Glutamatergic neuron (in vitro differentiated cells): ENCODE data around the gene UGP2. TPM values are rescaled to one million over a fixed set of nuclear protein-coding genes. Genes with fewer than 3 reads are reported as not detected.

Experiments used
- DNase-seq: peaks from one replicate; pipeline ENCODE4 v3.0.0; 2022
- H3K27ac Mint-ChIP-seq: one replicate; pipeline ENCODE4 v1.8.0; 2020; ENCODE audit warnings: mild to moderate bottlenecking, mixed read lengths, inconsistent platforms; ENCODE audit not compliant: unreplicated experiment
- H3K27me3 Mint-ChIP-seq: one replicate; pipeline ENCODE4 v1.8.0; 2020; ENCODE audit warnings: mild to moderate bottlenecking, moderate library complexity, mixed read lengths, inconsistent platforms; ENCODE audit not compliant: unreplicated experiment
- H3K36me3 Mint-ChIP-seq: one replicate; pipeline ENCODE4 v1.8.0; 2020; ENCODE audit warnings: mild to moderate bottlenecking, mixed read lengths, inconsistent platforms; ENCODE audit not compliant: unreplicated experiment
- H3K4me1 Mint-ChIP-seq: one replicate; pipeline ENCODE4 v1.8.0; 2020; ENCODE audit warnings: mild to moderate bottlenecking, low read depth, mixed read lengths, inconsistent platforms; ENCODE audit not compliant: unreplicated experiment
- H3K4me3 Mint-ChIP-seq: one replicate; pipeline ENCODE4 v1.8.0; 2020; ENCODE audit warnings: mild to moderate bottlenecking, mixed read lengths, inconsistent platforms; ENCODE audit not compliant: unreplicated experiment
- H3K9me3 Mint-ChIP-seq: one replicate; pipeline ENCODE4 v1.8.0; 2020; ENCODE audit warnings: mild to moderate bottlenecking, moderate library complexity, mixed read lengths, inconsistent platforms; ENCODE audit not compliant: unreplicated experiment
- total RNA-seq: library from RNA; stranded (reverse); fragmentation: NEBNext Ultra II Directional; extraction: Animal tissue kit (Norgen Biotek cat#: 25700); gene quantifications from one replicate; pipeline ENCODE4 v1.2.1, GENCODE V29; 2021; ENCODE audit not compliant: unreplicated experiment
- TF ChIP-seq, protein P1 (sequence below): fragments of 200-600 bp; sonication (generic); IDR thresholded peaks from one replicate; pipeline ENCODE4 v1.5.0; 2021; ENCODE audit not compliant: partially characterized antibody, unreplicated experiment

Gene UGP2
- total RNA-seq, 1 donor from 2014 or later: 68.6 TPM

DNA sequence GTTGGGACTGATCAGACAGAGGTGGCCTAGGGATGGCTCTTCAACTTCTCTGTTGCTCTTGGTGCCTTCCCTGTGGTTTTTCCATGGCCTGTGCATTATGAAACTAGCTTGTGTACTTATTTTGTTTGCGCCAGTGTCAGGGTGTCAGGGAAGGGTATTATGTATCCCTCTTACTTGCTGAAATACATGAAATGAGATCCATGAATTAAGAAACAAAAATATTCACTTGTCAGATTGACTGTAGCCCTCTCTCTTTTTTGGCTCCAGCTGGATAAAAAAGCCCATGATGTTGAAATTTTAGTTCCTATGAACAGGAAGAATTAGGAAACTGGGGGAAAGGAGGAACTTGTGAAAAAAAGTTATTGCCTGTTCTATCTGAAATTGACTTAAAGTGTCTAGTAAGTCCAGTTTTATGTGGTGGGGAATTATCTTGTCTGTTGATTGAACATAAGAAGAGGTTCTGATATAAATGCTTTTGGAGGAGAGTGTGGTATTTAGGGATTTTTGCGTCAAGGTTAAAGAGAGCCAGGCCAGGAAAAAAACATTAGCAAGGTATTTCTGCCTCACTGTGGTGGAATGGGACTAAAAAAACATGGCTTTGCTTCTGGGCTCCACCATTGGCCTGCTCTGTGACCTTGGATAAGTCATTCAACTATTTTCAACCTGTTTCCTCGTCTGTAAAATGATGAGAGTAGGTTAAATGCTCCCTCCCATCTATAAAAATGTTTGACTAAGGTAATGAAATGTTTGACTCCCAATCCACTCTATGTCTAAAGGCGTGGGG lies 12.0 kb downstream of the UGP2 start:
- Mint-ChIP-seq H3K36me3 (no peaks in the 10 kb centered on the region), H3K4me1 (peaks cover 16% of the 10 kb centered on the region), H3K27ac (no peak overlapping the region), H3K9me3 (no peaks in the 10 kb centered on the region), H3K27me3 (no peaks in the 10 kb centered on the region), H3K4me3 (no peak overlapping the region)
- no peak for DNase-seq
- TF ChIP-seq, protein P1, sequence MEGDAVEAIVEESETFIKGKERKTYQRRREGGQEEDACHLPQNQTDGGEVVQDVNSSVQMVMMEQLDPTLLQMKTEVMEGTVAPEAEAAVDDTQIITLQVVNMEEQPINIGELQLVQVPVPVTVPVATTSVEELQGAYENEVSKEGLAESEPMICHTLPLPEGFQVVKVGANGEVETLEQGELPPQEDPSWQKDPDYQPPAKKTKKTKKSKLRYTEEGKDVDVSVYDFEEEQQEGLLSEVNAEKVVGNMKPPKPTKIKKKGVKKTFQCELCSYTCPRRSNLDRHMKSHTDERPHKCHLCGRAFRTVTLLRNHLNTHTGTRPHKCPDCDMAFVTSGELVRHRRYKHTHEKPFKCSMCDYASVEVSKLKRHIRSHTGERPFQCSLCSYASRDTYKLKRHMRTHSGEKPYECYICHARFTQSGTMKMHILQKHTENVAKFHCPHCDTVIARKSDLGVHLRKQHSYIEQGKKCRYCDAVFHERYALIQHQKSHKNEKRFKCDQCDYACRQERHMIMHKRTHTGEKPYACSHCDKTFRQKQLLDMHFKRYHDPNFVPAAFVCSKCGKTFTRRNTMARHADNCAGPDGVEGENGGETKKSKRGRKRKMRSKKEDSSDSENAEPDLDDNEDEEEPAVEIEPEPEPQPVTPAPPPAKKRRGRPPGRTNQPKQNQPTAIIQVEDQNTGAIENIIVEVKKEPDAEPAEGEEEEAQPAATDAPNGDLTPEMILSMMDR: no peak

DNA sequence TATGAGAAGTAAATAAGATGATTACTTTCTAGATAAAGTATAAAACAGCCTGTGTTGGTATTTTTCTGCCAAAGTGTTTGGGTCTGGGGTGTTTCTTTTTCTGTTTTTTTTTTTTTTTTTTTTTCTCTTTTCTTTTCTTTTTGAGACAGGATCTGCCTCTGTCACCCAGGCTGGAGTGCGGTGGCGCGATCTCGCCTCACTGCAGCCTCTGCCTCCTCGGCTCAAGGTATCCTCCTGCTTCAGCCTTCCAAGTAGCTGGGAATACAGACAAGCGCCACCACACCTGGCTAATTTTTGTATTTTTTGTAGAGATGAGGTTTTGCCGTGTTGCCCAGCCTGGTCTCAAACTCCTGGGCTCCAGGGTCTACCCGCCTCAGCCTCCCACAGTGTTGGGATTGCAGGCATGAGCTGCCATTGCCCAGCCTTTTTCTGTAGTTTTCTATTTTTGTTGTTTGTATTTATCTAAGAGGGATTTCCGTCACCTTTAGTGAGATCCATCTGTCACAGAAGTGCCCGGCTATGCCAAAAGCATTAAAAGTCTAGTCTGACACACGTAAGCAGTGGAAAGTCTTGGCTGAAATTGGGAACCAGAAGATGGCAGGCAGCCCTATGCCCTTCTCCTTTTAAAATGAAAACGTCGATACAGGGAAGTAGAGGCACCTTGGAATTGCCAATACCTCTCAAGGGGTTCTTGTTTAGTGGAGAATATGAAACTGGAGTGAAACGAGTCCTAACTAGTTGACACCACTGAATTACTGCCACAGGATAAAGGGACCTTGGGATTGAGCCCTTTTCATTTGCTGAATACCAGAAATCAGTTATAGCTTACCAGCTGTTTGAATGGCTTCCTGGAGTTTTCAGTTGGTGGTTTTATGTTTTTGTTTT lies 14.0 kb downstream of the UGP2 start:
- Mint-ChIP-seq H3K9me3 (no peaks in the 10 kb centered on the region), H3K4me1 (peaks cover 6% of the 10 kb centered on the region), H3K36me3 (no peaks in the 10 kb centered on the region), H3K27me3 (no peaks in the 10 kb centered on the region), H3K27ac (no peak overlapping the region), H3K4me3 (no peak overlapping the region)
- DNase-seq: no peak
- TF ChIP-seq, protein P1: no peak

DNA sequence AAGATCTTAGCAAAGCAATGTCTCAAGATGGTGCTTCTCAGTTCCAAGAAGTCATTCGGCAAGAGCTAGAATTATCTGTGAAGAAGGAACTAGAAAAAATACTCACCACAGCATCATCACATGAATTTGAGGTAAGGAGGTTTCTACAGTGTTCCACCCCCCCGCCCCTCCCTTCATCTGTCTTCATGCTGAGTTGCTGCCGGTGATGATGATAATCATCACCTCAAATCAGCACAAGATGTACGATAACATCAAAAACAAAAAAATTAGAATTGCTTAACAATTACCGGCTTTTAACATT lies 14.6 kb downstream of the UGP2 start:
- Mint-ChIP-seq H3K27me3 (no peaks in the 10 kb centered on the region), H3K4me1 (peaks cover 6% of the 10 kb centered on the region), H3K9me3 (no peaks in the 10 kb centered on the region), H3K27ac (no peak overlapping the region), H3K4me3 (no peak overlapping the region), H3K36me3 (no peaks in the 10 kb centered on the region)
- TF ChIP-seq, protein P1: no peak
- DNase-seq: no peak

DNA sequence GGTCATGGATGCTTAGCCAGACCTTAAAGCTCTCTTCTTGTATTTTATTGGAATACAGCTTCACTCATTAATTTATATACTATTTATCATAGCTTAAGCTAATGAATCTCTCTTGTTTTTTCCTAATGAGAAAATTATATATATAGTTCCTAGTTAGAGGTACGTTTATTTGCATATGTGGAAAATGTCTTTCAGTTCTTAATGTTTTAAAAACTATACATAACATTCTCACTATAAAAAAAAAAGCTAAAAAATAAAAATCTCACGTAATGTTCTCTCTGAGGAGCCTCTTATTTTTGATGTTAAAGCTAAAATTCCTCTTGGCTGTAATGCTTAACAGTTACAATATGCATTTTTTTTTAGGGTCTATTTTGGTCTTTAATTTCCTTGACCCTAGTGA lies 16.6 kb downstream of the UGP2 start:
- Mint-ChIP-seq H3K36me3 (no peaks in the 10 kb centered on the region), H3K4me3 (no peak overlapping the region)

More for the DNA sequence above, 16.6 kb downstream of the UGP2 start:
- no peaks in the 10 kb centered on the region for H3K27me3 Mint-ChIP-seq
- DNase-seq: no peak
- no peaks in the 10 kb centered on the region for H3K9me3 Mint-ChIP-seq
- no peak overlapping the region for H3K27ac Mint-ChIP-seq
- TF ChIP-seq, protein P1: no peak
- H3K4me1 Mint-ChIP-seq: peaks cover 6% of the 10 kb centered on the region
